MM.1S (cell line): Measurements from ENCODE around the gene MILR1.

Experiments
- DNase-seq: peaks from one replicate; pipeline ENCODE4 v3.0.0-alpha.2; 2015
- H2AFZ ChIP-seq: fragments of 300-600 bp; sonication (generic); 2 replicates; pipeline ENCODE4 v1.6.0; 2016; ENCODE audit warnings: antibody characterized with exemption, low read length
- H3F3A ChIP-seq: fragments of 300-600 bp; sonication (generic); 2 replicates; pipeline ENCODE4 v1.6.1; 2016; ENCODE audit warnings: mild to moderate bottlenecking, antibody characterized with exemption, low read length, moderate library complexity, mixed read lengths; ENCODE audit not compliant: insufficient read depth
- H3K27ac ChIP-seq: fragments of 300-600 bp; sonication (generic); 2 replicates; pipeline ENCODE4 v1.5.1; 2016; ENCODE audit warnings: mild to moderate bottlenecking, low read length
- H3K27me3 ChIP-seq: fragments of 300-600 bp; sonication (generic); replicated peaks from 2 replicates; pipeline ENCODE4 v1.6.0; 2016; ENCODE audit warnings: low read length; ENCODE audit not compliant: insufficient read depth
- H3K36me3 ChIP-seq: fragments of 300-600 bp; sonication (generic); replicated peaks from 2 replicates; pipeline ENCODE4 v1.6.1; 2016; ENCODE audit warnings: mild to moderate bottlenecking, low read length, mixed read lengths; ENCODE audit not compliant: insufficient read depth
- H3K4me1 ChIP-seq: fragments of 300-600 bp; sonication (generic); 2 replicates; pipeline ENCODE4 v1.6.1; 2016; ENCODE audit warnings: low read length, mixed read lengths
- H3K4me2 ChIP-seq: fragments of 300-600 bp; sonication (generic); 2 replicates; pipeline ENCODE4 v1.6.0; 2016; ENCODE audit warnings: low read depth, low read length
- H3K4me3 ChIP-seq: fragments of 300-600 bp; sonication (generic); 2 replicates; pipeline ENCODE4 v1.5.1; 2016; ENCODE audit warnings: low read length, mixed read lengths
- H3K79me2 ChIP-seq: fragments of 300-600 bp; sonication (generic); 2 replicates; pipeline ENCODE4 v1.6.1; 2016; ENCODE audit warnings: mixed run types, low read length, mixed read lengths
- H3K9ac ChIP-seq: fragments of 300-600 bp; sonication (generic); 2 replicates; pipeline ENCODE4 v1.6.1; 2016; ENCODE audit warnings: low read length, mixed read lengths
- H3K9me2 ChIP-seq: fragments of 300-600 bp; sonication (generic); replicated peaks from 2 replicates; pipeline ENCODE4 v1.6.1; 2016; ENCODE audit warnings: mild to moderate bottlenecking, low read length, mixed read lengths; ENCODE audit not compliant: insufficient read depth
- H3K9me3 ChIP-seq: fragments of 300-600 bp; sonication (generic); replicated peaks from 2 replicates; pipeline ENCODE4 v1.6.1; 2016; ENCODE audit warnings: mild to moderate bottlenecking, low read length, mixed read lengths; ENCODE audit not compliant: insufficient read depth
- H4K20me1 ChIP-seq: fragments of 300-600 bp; sonication (generic); 2 replicates; pipeline ENCODE4 v1.6.1; 2016; ENCODE audit warnings: mild to moderate bottlenecking, low read length, moderate library complexity, mixed read lengths; ENCODE audit not compliant: insufficient read depth
- CTCF ChIP-seq: fragments of 300-600 bp; sonication (generic); IDR thresholded peaks from 2 replicates; pipeline ENCODE4 v1.5.1; 2016; ENCODE audit warnings: antibody characterized with exemption, low read length, mixed read lengths
- EZH2 ChIP-seq: fragments of 300-600 bp; sonication (generic); optimal IDR thresholded peaks from 2 replicates; pipeline ENCODE3; 2017; ENCODE audit warnings: low read depth, mild to moderate bottlenecking, antibody characterized with exemption, low read length, mixed read lengths
- EZH2phosphoT487 ChIP-seq: fragments of 300-600 bp; sonication (generic); IDR thresholded peaks from 2 replicates; pipeline ENCODE4 v1.6.1; 2018; ENCODE audit warnings: antibody characterized with exemption, low read length

MILR1 gene

GRCh38 chr17:64455993-64456885, 7.3 kb downstream of the MILR1 start:
- no peak for TF ChIP-seq CTCF
- peak; percentile 51 for DNase-seq
- Histone ChIP-seq H3K9me2 (no peaks in the 10 kb centered on the region), H3F3A (no peaks in the 10 kb centered on the region), H4K20me1 (no peaks in the 10 kb centered on the region), H3K9me3 (no peaks in the 10 kb centered on the region), H3K4me2 (no peak overlapping the region), H3K79me2 (no peaks in the 10 kb centered on the region), H2AFZ (0 out of 2 replicates have a peak overlapping the region, but pooled peaks have one; percentile 25), H3K36me3 (no peaks in the 10 kb centered on the region), H3K4me1 (peaks cover 12% of the 10 kb centered on the region; the same call in 1 of the 2 replicates), H3K27me3 (no peaks in the 10 kb centered on the region), H3K27ac (no peak overlapping the region), H3K4me3 (no peak overlapping the region), H3K9ac (no peak overlapping the region)

GRCh38 chr17:64457156-64457555, 8.2 kb downstream of the MILR1 start:
- Histone ChIP-seq H3K36me3 (no peaks in the 10 kb centered on the region), H3K27ac (no peak overlapping the region), H3K9me3 (no peaks in the 10 kb centered on the region), H3K9ac (no peak overlapping the region), H3K9me2 (no peaks in the 10 kb centered on the region), H3K27me3 (no peaks in the 10 kb centered on the region), H3K4me1 (peaks cover 12% of the 10 kb centered on the region; the same call in 1 of the 2 replicates), H3K4me3 (no peak overlapping the region), H3K4me2 (no peak overlapping the region), H3F3A (no peaks in the 10 kb centered on the region), H3K79me2 (no peaks in the 10 kb centered on the region), H2AFZ (no peak overlapping the region), H4K20me1 (no peaks in the 10 kb centered on the region)
- no peak for DNase-seq
- TF ChIP-seq CTCF (no peak), EZH2phosphoT487 (no peak), EZH2 (no peak)

GRCh38 chr17:64458756-64459155, 9.8 kb downstream of the MILR1 start:
- no peaks in the 10 kb centered on the region for H3K9me3 ChIP-seq
- no peaks in the 10 kb centered on the region for H4K20me1 ChIP-seq
- no peak overlapping the region for H3K4me2 ChIP-seq
- no peak overlapping the region for H2AFZ ChIP-seq
- H3K9ac ChIP-seq = no peak overlapping the region
- H3F3A ChIP-seq = no peaks in the 10 kb centered on the region
- no peak overlapping the region for H3K27ac ChIP-seq
- TF ChIP-seq EZH2phosphoT487 = no peak
- no peak for TF ChIP-seq CTCF
- TF ChIP-seq EZH2 = no peak
- H3K4me1 ChIP-seq = peaks cover 12% of the 10 kb centered on the region; the same call in 1 of the 2 replicates
- no peaks in the 10 kb centered on the region for H3K79me2 ChIP-seq
- H3K36me3 ChIP-seq = no peaks in the 10 kb centered on the region
- H3K27me3 ChIP-seq = no peaks in the 10 kb centered on the region
- no peak overlapping the region for H3K4me3 ChIP-seq
- DNase-seq = no peak
- no peaks in the 10 kb centered on the region for H3K9me2 ChIP-seq
